ENCODE results near the gene ATOH8. TPM values are rescaled to one million over a fixed set of nuclear protein-coding genes. Genes with fewer than 3 reads are reported as not detected.

ATOH8 gene
- total and polyA plus RNA-seq, 10 of the 15 experiments (the other 5 are each of a cell fraction or from before 2014, with no cell fraction given), result 0.03 to 0.60 TPM; not detected in 8

DNA sequence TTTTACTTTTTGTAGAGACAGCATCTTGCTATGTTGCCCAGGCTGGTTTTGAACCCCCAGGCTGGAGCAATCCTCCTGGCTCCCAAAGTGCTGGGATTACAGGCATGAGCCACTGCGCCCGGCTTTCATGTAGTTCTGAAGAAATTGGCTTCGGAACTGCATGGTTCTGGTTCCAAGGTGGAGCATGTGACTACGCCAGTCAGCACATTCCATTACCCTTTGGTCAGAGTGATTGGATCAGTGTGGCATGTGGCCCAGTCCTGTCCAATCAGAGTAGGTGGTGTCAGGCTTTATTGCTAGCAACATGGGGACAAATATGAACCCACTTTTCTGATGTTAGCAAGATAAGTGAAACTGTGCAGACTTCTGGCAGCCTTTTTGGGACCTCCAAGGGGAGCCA, 16.3 kb upstream of the ATOH8 start:
- no peaks in the 10 kb centered on the region for H3K79me2 ChIP-seq (ENCODE audit: control insufficient read depth, insufficient read depth, low read length)
- no peaks in the 10 kb centered on the region for H3K36me3 ChIP-seq (ENCODE audit: control insufficient read depth in 2 of 2, insufficient read depth in 2 of 2, low read length in 1 of 2)
- H4K20me1 ChIP-seq (ENCODE audit: control insufficient read depth, insufficient read depth), result no peaks in the 10 kb centered on the region
- H3K27me3 ChIP-seq (replicated peaks in 1 of 2; ENCODE audit: control insufficient read depth in 2 of 2, insufficient read depth in 2 of 2, low read length in 1 of 2), result peaks cover 0 to 10% of the 10 kb centered on the region in 2 experiments; a peak in 2 of 4 replicates
- 25% methylated on average over 4 of the region's 4 CpGs for WGBS (ENCODE audit: insufficient coverage, insufficient replicate concordance, low lambda C conversion rate, missing lambda C conversion rate)
- H3K4me3 ChIP-seq, result no peak overlapping the region
- intact Hi-C loops (cut with micrococcal nuclease; ENCODE audit: unreplicated experiment), result no loop called here
- POLR2A ChIA-PET, result interaction anchor here (0.5 to 1.3 kb wide), 3 partner anchors 8 to 714 kb away, joined by 3 to 7 read pairs (median 4); no protein-coding TSS in a partner anchor
- no peaks in the 10 kb centered on the region for H3K4me1 ChIP-seq (ENCODE audit: control insufficient read depth, insufficient read depth, low read length)
- in situ Hi-C loops (cut with MboI), result loop anchor here (10.0 kb wide), 1 partner anchor 337 kb away; no protein-coding TSS in a partner anchor
- RAD21 ChIA-PET (ENCODE audit: unreplicated experiment), result interaction anchor here (1.6 to 5.3 kb wide), 2 partner anchors 8 to 13 kb away, joined by 3 to 20 read pairs; no protein-coding TSS in a partner anchor
- H3K9me3 ChIP-seq (replicated peaks; ENCODE audit: control insufficient read depth, insufficient read depth, low read length), result no peaks in the 10 kb centered on the region; the same call in 2 of the 3 replicates
- SMC1A ChIA-PET (ENCODE audit: uncharacterized antibody, unreplicated experiment), result interaction anchor here (1.4 to 2.6 kb wide), 4 partner anchors 8 to 76 kb away, joined by 3 to 9 read pairs (median 4); no protein-coding TSS in a partner anchor
- no peak overlapping the region for H2AFZ ChIP-seq (ENCODE audit: control insufficient read depth, low read depth, low read length)
- FAIRE-seq, result no peak
- H3K27ac ChIP-seq (ENCODE audit: control insufficient read depth, insufficient read depth), result no peak overlapping the region
- no TSS peak for BruUV-seq (replicated peaks)
- TF ChIP-seq ZZZ3 (IDR thresholded peaks at IDR 0.05; ENCODE audit: control insufficient read depth, insufficient read length, low read depth) (no peak), NFYB (IDR thresholded peaks at IDR 0.05; ENCODE audit: insufficient read depth, low read depth, low read length) (0 out of 2 replicates have a peak, but pooled peaks have one; percentile 33)
- no peak for DNase-seq (ENCODE audit: low read depth, low spot score)
- ATAC-seq, result no peak
- no peak overlapping the region for H3K4me2 ChIP-seq (ENCODE audit: control insufficient read depth, insufficient read depth)
- no peak overlapping the region for H3K9ac ChIP-seq (ENCODE audit: control insufficient read depth, insufficient read depth, low read length)
- CTCF ChIA-PET, result interaction anchor here (1.0 to 6.8 kb wide), 4 partner anchors 9 to 76 kb away, joined by 5 to 45 read pairs (median 6); no protein-coding TSS in a partner anchor

DNA sequence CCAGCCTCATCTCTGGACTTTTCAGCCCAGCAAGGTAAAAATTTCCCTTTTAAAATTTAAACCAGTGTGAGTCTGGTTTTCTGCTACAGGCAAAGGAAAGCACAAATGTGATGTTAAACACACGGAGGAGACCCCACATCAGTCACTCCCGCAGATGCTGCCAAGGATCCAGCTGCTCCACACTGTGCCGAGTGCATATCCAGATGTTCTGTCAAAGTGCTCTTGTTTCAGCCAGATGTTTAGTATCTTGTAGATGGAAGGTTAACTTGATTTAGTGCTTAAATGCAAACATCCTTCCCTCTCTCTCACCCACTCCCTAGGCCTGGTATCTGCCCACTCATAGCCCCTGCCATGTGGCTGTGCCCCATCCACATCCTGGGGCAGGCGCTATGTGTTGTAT, 15.8 kb upstream of the ATOH8 start:
- no peaks in the 10 kb centered on the region for H4K20me1 ChIP-seq (ENCODE audit: control insufficient read depth, insufficient read depth)
- 57% methylated on average over 4 of the region's 4 CpGs for WGBS (ENCODE audit: insufficient coverage, insufficient replicate concordance, low lambda C conversion rate, missing lambda C conversion rate)
- peaks cover 3% of the 10 kb centered on the region; the same call in 1 of the 2 replicates for H3K4me1 ChIP-seq (ENCODE audit: control insufficient read depth, insufficient read depth, low read length)
- ATAC-seq (no peak), FAIRE-seq (no peak), DNase-seq (ENCODE audit: low read depth, low spot score) (no peak)
- no peaks in the 10 kb centered on the region for H3K36me3 ChIP-seq (ENCODE audit: control insufficient read depth in 2 of 2, insufficient read depth in 2 of 2, low read length in 1 of 2)
- peaks cover 0 to 10% of the 10 kb centered on the region in 2 experiments; a peak in 3 of 4 replicates for H3K27me3 ChIP-seq (replicated peaks in 1 of 2; ENCODE audit: control insufficient read depth in 2 of 2, insufficient read depth in 2 of 2, low read length in 1 of 2)
- no peak overlapping the region for H3K27ac ChIP-seq (ENCODE audit: control insufficient read depth, insufficient read depth)
- H3K79me2 ChIP-seq (ENCODE audit: control insufficient read depth, insufficient read depth, low read length), result no peaks in the 10 kb centered on the region
- no peak overlapping the region for H3K9ac ChIP-seq (ENCODE audit: control insufficient read depth, insufficient read depth, low read length)
- no TSS peak for BruUV-seq (replicated peaks)
- intact Hi-C loops (cut with micrococcal nuclease; ENCODE audit: unreplicated experiment), result no loop called here
- CTCF ChIA-PET, result no interaction called here
- H2AFZ ChIP-seq (ENCODE audit: control insufficient read depth, low read depth, low read length), result no peak overlapping the region
- RAD21 ChIA-PET (ENCODE audit: unreplicated experiment), result interaction anchor here (1.6 to 5.3 kb wide), 2 partner anchors 9 to 13 kb away, joined by 3 to 20 read pairs; no protein-coding TSS in a partner anchor
- no peak overlapping the region for H3K4me2 ChIP-seq (ENCODE audit: control insufficient read depth, insufficient read depth)
- SMC1A ChIA-PET (ENCODE audit: uncharacterized antibody, unreplicated experiment), result interaction anchor here (1.0 to 1.6 kb wide), 2 partner anchors 9 to 75 kb away, joined by 4 read pairs; no protein-coding TSS in a partner anchor
- H3K4me3 ChIP-seq, result no peak overlapping the region
- in situ Hi-C loops (cut with MboI), result loop anchor here (10.0 kb wide), 1 partner anchor 337 kb away; no protein-coding TSS in a partner anchor
- POLR2A ChIA-PET, result interaction anchor here (0.5 kb wide), 2 partner anchors 46 to 714 kb away, joined by 3 to 4 read pairs; no protein-coding TSS in a partner anchor
- no peaks in the 10 kb centered on the region; the same call in 2 of the 3 replicates for H3K9me3 ChIP-seq (replicated peaks; ENCODE audit: control insufficient read depth, insufficient read depth, low read length)
- TF ChIP-seq ZNF384 (IDR thresholded peaks at IDR 0.05; ENCODE audit: borderline replicate concordance, low read depth, low read length) (no peak), BMI1 (IDR thresholded peaks at IDR 0.05; ENCODE audit: borderline replicate concordance) (no peak), PAX8 (IDR thresholded peaks at IDR 0.05) (no peak), BRCA1 (IDR thresholded peaks at IDR 0.05; ENCODE audit: low read depth, low read length) (no peak), RUNX3 (IDR thresholded peaks at IDR 0.05; ENCODE audit: low read length) (no peak), ASH2L (IDR thresholded peaks at IDR 0.05; ENCODE audit: borderline replicate concordance, low read depth) (no peak), CREB1 (IDR thresholded peaks at IDR 0.05; ENCODE audit: low read depth) (no peak), STAT1 (conservative IDR thresholded peaks at IDR 0.05) (no peak)
- TF ChIP-seq, protein P1, sequence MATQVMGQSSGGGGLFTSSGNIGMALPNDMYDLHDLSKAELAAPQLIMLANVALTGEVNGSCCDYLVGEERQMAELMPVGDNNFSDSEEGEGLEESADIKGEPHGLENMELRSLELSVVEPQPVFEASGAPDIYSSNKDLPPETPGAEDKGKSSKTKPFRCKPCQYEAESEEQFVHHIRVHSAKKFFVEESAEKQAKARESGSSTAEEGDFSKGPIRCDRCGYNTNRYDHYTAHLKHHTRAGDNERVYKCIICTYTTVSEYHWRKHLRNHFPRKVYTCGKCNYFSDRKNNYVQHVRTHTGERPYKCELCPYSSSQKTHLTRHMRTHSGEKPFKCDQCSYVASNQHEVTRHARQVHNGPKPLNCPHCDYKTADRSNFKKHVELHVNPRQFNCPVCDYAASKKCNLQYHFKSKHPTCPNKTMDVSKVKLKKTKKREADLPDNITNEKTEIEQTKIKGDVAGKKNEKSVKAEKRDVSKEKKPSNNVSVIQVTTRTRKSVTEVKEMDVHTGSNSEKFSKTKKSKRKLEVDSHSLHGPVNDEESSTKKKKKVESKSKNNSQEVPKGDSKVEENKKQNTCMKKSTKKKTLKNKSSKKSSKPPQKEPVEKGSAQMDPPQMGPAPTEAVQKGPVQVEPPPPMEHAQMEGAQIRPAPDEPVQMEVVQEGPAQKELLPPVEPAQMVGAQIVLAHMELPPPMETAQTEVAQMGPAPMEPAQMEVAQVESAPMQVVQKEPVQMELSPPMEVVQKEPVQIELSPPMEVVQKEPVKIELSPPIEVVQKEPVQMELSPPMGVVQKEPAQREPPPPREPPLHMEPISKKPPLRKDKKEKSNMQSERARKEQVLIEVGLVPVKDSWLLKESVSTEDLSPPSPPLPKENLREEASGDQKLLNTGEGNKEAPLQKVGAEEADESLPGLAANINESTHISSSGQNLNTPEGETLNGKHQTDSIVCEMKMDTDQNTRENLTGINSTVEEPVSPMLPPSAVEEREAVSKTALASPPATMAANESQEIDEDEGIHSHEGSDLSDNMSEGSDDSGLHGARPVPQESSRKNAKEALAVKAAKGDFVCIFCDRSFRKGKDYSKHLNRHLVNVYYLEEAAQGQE (IDR thresholded peaks at IDR 0.05; ENCODE audit: low read depth, low read length), result no peak
- TF ChIP-seq, protein P2, sequence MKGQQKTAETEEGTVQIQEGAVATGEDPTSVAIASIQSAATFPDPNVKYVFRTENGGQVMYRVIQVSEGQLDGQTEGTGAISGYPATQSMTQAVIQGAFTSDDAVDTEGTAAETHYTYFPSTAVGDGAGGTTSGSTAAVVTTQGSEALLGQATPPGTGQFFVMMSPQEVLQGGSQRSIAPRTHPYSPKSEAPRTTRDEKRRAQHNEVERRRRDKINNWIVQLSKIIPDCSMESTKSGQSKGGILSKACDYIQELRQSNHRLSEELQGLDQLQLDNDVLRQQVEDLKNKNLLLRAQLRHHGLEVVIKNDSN (IDR thresholded peaks at IDR 0.05; ENCODE audit: borderline replicate concordance, extremely low read length, insufficient read depth, low read depth, low read length), result no peak
